ENCODE data around the gene ATP23.

ATP23 gene

GRCh38 chr12:57944313-57945023, 3.1 kb downstream of the ATP23 start:
- H3K4me1 Mint-ChIP-seq = peaks cover 15% of the 10 kb centered on the region
- H3K4me3 Mint-ChIP-seq = peak overlapping the region; percentile 51 to 66 (median 51)
- H3K9me3 Mint-ChIP-seq = no peaks in the 10 kb centered on the region
- no peak for TF ChIP-seq CTCF (IDR thresholded peaks at IDR 0.05; ENCODE audit: unreplicated experiment in 3 of 3)
- peak overlapping the region in 1 of 3 experiments; percentile 57 for H3K27ac Mint-ChIP-seq
- no peaks in the 10 kb centered on the region for H3K36me3 Mint-ChIP-seq (ENCODE audit: low read depth)
- H3K27me3 Mint-ChIP-seq (ENCODE audit: low read depth) = no peaks in the 10 kb centered on the region

GRCh38 chr12:57952766-57953165, 11.4 kb downstream of the ATP23 start:
- H3K27me3 Mint-ChIP-seq (ENCODE audit: low read depth) = no peaks in the 10 kb centered on the region
- no peak overlapping the region for H3K27ac Mint-ChIP-seq
- no peak for TF ChIP-seq CTCF (IDR thresholded peaks at IDR 0.05; ENCODE audit: unreplicated experiment in 3 of 3)
- peaks cover 63% of the 10 kb centered on the region for H3K36me3 Mint-ChIP-seq (ENCODE audit: low read depth)
- H3K4me3 Mint-ChIP-seq = no peak overlapping the region
- peaks cover 7% of the 10 kb centered on the region for H3K9me3 Mint-ChIP-seq
- peaks cover 5% of the 10 kb centered on the region for H3K4me1 Mint-ChIP-seq

- no peaks in the 10 kb centered on the region for H3K27me3 Mint-ChIP-seq (ENCODE audit: low read depth)
- peaks cover 81% of the 10 kb centered on the region for H3K36me3 Mint-ChIP-seq (ENCODE audit: low read depth)
- H3K27ac Mint-ChIP-seq = no peak overlapping the region
- peaks cover 5% of the 10 kb centered on the region for H3K4me1 Mint-ChIP-seq
- peaks cover 25% of the 10 kb centered on the region for H3K9me3 Mint-ChIP-seq
- no peak for TF ChIP-seq CTCF (IDR thresholded peaks at IDR 0.05; ENCODE audit: unreplicated experiment in 3 of 3)
- no peak overlapping the region for H3K4me3 Mint-ChIP-seq
Measured at GRCh38 chr12:57954768-57955167, 13.4 kb downstream of the ATP23 start.

- Mint-ChIP-seq H3K4me1 (no peaks in the 10 kb centered on the region), H3K4me3 (no peak overlapping the region), H3K27me3 (ENCODE audit: low read depth) (no peaks in the 10 kb centered on the region), H3K27ac (no peak overlapping the region), H3K36me3 (ENCODE audit: low read depth) (peaks cover 68% of the 10 kb centered on the region), H3K9me3 (peaks cover 55% of the 10 kb centered on the region)
- TF ChIP-seq CTCF (IDR thresholded peaks at IDR 0.05; ENCODE audit: unreplicated experiment in 3 of 3) = no peak
Measured at GRCh38 chr12:57958061-57958657, 16.8 kb downstream of the ATP23 start.

GRCh38 chr12:57964421-57964820, 23.1 kb downstream of the ATP23 start:
- Mint-ChIP-seq H3K27me3 (ENCODE audit: low read depth) (no peaks in the 10 kb centered on the region), H3K36me3 (ENCODE audit: low read depth) (peaks cover 14% of the 10 kb centered on the region), H3K27ac (no peak overlapping the region), H3K4me3 (no peak overlapping the region), H3K4me1 (no peaks in the 10 kb centered on the region), H3K9me3 (peaks cover 65% of the 10 kb centered on the region)
- TF ChIP-seq CTCF (IDR thresholded peaks at IDR 0.05; ENCODE audit: unreplicated experiment in 3 of 3) = no peak

GRCh38 chr12:57965766-57966165, 24.4 kb downstream of the ATP23 start:
- Mint-ChIP-seq H3K4me3 (no peak overlapping the region), H3K4me1 (no peaks in the 10 kb centered on the region), H3K9me3 (peaks cover 59% of the 10 kb centered on the region), H3K27me3 (ENCODE audit: low read depth) (no peaks in the 10 kb centered on the region), H3K36me3 (ENCODE audit: low read depth) (peaks cover 7% of the 10 kb centered on the region), H3K27ac (no peak overlapping the region)
- TF ChIP-seq CTCF (IDR thresholded peaks at IDR 0.05; ENCODE audit: unreplicated experiment in 3 of 3) = no peak
